HUES64 (cell line): Measurements from ENCODE around the gene TCF3.

Source experiments
- H3K27ac ChIP-seq: 2 replicates; pipeline ENCODE4 v1.7.0; 2013; ENCODE audit warnings: low read depth, low read length, inconsistent platforms
- H3K27me3 ChIP-seq: 2 replicates; pipeline ENCODE4 v1.6.1; 2013; ENCODE audit warnings: mild to moderate bottlenecking, low read length; ENCODE audit not compliant: insufficient read depth
- H3K36me3 ChIP-seq: 2 replicates; pipeline ENCODE4 v1.6.1; 2013; ENCODE audit warnings: mild to moderate bottlenecking, low read length; ENCODE audit not compliant: insufficient read depth
- H3K4me1 ChIP-seq: 2 replicates; pipeline ENCODE4 v1.6.1; 2013; ENCODE audit warnings: mild to moderate bottlenecking, low read length, moderate library complexity; ENCODE audit not compliant: insufficient read depth
- H3K4me3 ChIP-seq: 2 replicates; pipeline ENCODE4 v1.5.1; 2013; ENCODE audit warnings: mild to moderate bottlenecking, low read length, moderate library complexity
- H3K9ac ChIP-seq: 2 replicates; pipeline ENCODE4 v1.6.1; 2013; ENCODE audit warnings: mild to moderate bottlenecking, low read depth, low read length
- H3K9me3 ChIP-seq: 2 replicates; pipeline ENCODE4 v1.6.1; 2013; ENCODE audit warnings: low read depth, low read length; ENCODE audit not compliant: insufficient read depth
- WGBS: fragments of 150-250, 120-280 bp; methylation state at CpG from one replicate; pipeline ENCODE4 v1.1.7; 2013; ENCODE audit warnings: missing lambda C conversion rate; 5-methylcytosine and 5-hydroxymethylcytosine counted together

The TCF3 gene

GRCh38 chr19:1601613-1602064 is 50.8 kb downstream of the TCF3 start:
- H3K4me1 ChIP-seq = 0 out of 2 replicates have a peak, but pooled peaks cover 4% of the 10 kb centered on the region
- no peak overlapping the region for H3K27ac ChIP-seq
- WGBS = 95% methylated on average over 14 of the region's 14 CpGs

GRCh38 chr19:1599460-1599846 is 53.0 kb downstream of the TCF3 start:
- 96% methylated on average over 15 of the region's 15 CpGs for WGBS
- peaks cover 42% of the 10 kb centered on the region for H3K36me3 ChIP-seq
- H3K4me1 ChIP-seq = no peaks in the 10 kb centered on the region

More at GRCh38 chr19:1601613-1602064, 50.8 kb downstream of the TCF3 start:
- Histone ChIP-seq H3K9ac (no peak overlapping the region), H3K4me3 (no peak overlapping the region), H3K36me3 (peaks cover 35% of the 10 kb centered on the region), H3K27me3 (no peaks in the 10 kb centered on the region), H3K9me3 (no peaks in the 10 kb centered on the region)

GRCh38 chr19:1598777-1599459 is 53.5 kb downstream of the TCF3 start:
- WGBS = 97% methylated on average over 20 of the region's 20 CpGs
- Histone ChIP-seq H3K9me3 (no peaks in the 10 kb centered on the region), H3K36me3 (peaks cover 42% of the 10 kb centered on the region), H3K27ac (no peak overlapping the region), H3K4me3 (no peak overlapping the region), H3K27me3 (no peaks in the 10 kb centered on the region), H3K4me1 (no peaks in the 10 kb centered on the region), H3K9ac (no peak overlapping the region)

More at GRCh38 chr19:1599460-1599846, 53.0 kb downstream of the TCF3 start:
- Histone ChIP-seq H3K9ac (no peak overlapping the region), H3K27ac (no peak overlapping the region), H3K27me3 (no peaks in the 10 kb centered on the region), H3K4me3 (no peak overlapping the region), H3K9me3 (no peaks in the 10 kb centered on the region)

GRCh38 chr19:1593501-1593772 is 59.0 kb downstream of the TCF3 start:
- H3K36me3 ChIP-seq = peaks cover 23% of the 10 kb centered on the region
- 83% methylated on average over 10 of the region's 10 CpGs for WGBS
- H3K4me1 ChIP-seq = peaks cover 3% of the 10 kb centered on the region; the same call in 1 of the 2 replicates
- no peak overlapping the region for H3K27ac ChIP-seq
- H3K9me3 ChIP-seq = no peaks in the 10 kb centered on the region
- H3K4me3 ChIP-seq = peak overlapping the region; percentile 56
- H3K27me3 ChIP-seq = no peaks in the 10 kb centered on the region
- H3K9ac ChIP-seq = no peak overlapping the region

GRCh38 chr19:1592755-1593500 is 59.5 kb downstream of the TCF3 start, which contains the start of gene MBD3:
MBD3 (minus strand) TSS chr19:1592865; CDS start chr19:1592631, 234 bp downstream.
- peaks cover 3% of the 10 kb centered on the region; the same call in 1 of the 2 replicates for H3K4me1 ChIP-seq

GRCh38 chr19:1592024-1592754 is 60.2 kb downstream of the TCF3 start:
- Histone ChIP-seq H3K9me3 (no peaks in the 10 kb centered on the region), H3K9ac (peak overlapping the region; percentile 100), H3K27me3 (no peaks in the 10 kb centered on the region), H3K36me3 (peaks cover 15% of the 10 kb centered on the region), H3K4me1 (peaks cover 3% of the 10 kb centered on the region; the same call in 1 of the 2 replicates), H3K27ac (peak overlapping the region; percentile 100), H3K4me3 (peak overlapping the region; percentile 99)
- WGBS = under 1% methylated on average over 93 of the region's 94 CpGs

More at GRCh38 chr19:1592755-1593500, 59.5 kb downstream of the TCF3 start, which contains the start of gene MBD3:
- peak within 1 kb of the TSS; percentile 100 for H3K27ac ChIP-seq
- H3K9me3 ChIP-seq = no peaks in the 10 kb centered on the region
- H3K4me3 ChIP-seq = peak within 1 kb of the TSS; percentile 99
- H3K27me3 ChIP-seq = no peaks in the 10 kb centered on the region
- peaks cover 20% of the 10 kb centered on the region for H3K36me3 ChIP-seq
- WGBS = 6% methylated on average over 64 of the region's 68 CpGs
- H3K9ac ChIP-seq = peak within 1 kb of the TSS; percentile 100

GRCh38 chr19:1591421-1592023 is 60.9 kb downstream of the TCF3 start:
- H3K4me3 ChIP-seq = peak overlapping the region; percentile 99
- 5% methylated on average over 31 of the region's 31 CpGs for WGBS
- H3K9me3 ChIP-seq = no peaks in the 10 kb centered on the region
- peaks cover 3% of the 10 kb centered on the region; the same call in 1 of the 2 replicates for H3K4me1 ChIP-seq
- peak overlapping the region; percentile 100 for H3K27ac ChIP-seq
- H3K27me3 ChIP-seq = no peaks in the 10 kb centered on the region
- H3K9ac ChIP-seq = peak overlapping the region; percentile 100
- H3K36me3 ChIP-seq = peaks cover 10% of the 10 kb centered on the region

- peak overlapping the region; percentile 99 for H3K4me3 ChIP-seq
- no peaks in the 10 kb centered on the region for H3K9me3 ChIP-seq
- peaks cover 13% of the 10 kb centered on the region for H3K36me3 ChIP-seq
- WGBS = 41% methylated on average over 10 of the region's 10 CpGs
- H3K9ac ChIP-seq = peak overlapping the region; percentile 100
- peaks cover 3% of the 10 kb centered on the region; the same call in 1 of the 2 replicates for H3K4me1 ChIP-seq
- no peaks in the 10 kb centered on the region for H3K27me3 ChIP-seq
- peak overlapping the region; percentile 100 for H3K27ac ChIP-seq
These were observed 61.6 kb downstream of the TCF3 start for GRCh38 chr19:1590641-1591397.

GRCh38 chr19:1587872-1588271 is 64.5 kb downstream of the TCF3 start:
- H3K9ac ChIP-seq = no peak overlapping the region
- WGBS = 89% methylated on average over 9 of the region's 9 CpGs

GRCh38 chr19:1585243-1585580 is 67.2 kb downstream of the TCF3 start:
- Histone ChIP-seq H3K4me3 (peak overlapping the region; percentile 52; the same call in 1 of the 2 replicates), H3K9ac (no peak overlapping the region), H3K27me3 (no peaks in the 10 kb centered on the region), H3K36me3 (peaks cover 59% of the 10 kb centered on the region), H3K9me3 (no peaks in the 10 kb centered on the region), H3K4me1 (no peaks in the 10 kb centered on the region), H3K27ac (no peak overlapping the region)
- WGBS = 97% methylated on average over 13 of the region's 13 CpGs

More at GRCh38 chr19:1587872-1588271, 64.5 kb downstream of the TCF3 start:
- Histone ChIP-seq H3K27ac (no peak overlapping the region), H3K36me3 (peaks cover 32% of the 10 kb centered on the region), H3K27me3 (no peaks in the 10 kb centered on the region), H3K4me1 (peaks cover 3% of the 10 kb centered on the region; the same call in 1 of the 2 replicates), H3K4me3 (no peak overlapping the region), H3K9me3 (no peaks in the 10 kb centered on the region)
